Measurements from ENCODE around the gene TMC1.

DNA sequence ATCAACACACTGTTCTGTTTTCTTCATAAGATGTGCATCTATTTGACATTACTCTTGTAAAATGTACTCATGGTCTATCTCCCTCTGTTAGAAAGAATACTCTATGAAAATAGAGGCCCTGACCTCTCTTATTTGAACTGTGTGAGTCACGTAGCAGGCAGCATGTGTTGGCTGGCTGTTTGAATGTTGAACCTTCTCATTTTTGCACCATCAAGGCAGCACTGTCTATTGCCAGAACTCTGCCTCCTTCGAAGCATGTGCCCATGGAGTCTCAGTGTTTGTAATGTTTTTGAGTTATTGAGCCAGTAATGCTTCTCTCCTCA lies 287.0 kb downstream of the TMC1 start:
- TF ChIP-seq, protein P1, sequence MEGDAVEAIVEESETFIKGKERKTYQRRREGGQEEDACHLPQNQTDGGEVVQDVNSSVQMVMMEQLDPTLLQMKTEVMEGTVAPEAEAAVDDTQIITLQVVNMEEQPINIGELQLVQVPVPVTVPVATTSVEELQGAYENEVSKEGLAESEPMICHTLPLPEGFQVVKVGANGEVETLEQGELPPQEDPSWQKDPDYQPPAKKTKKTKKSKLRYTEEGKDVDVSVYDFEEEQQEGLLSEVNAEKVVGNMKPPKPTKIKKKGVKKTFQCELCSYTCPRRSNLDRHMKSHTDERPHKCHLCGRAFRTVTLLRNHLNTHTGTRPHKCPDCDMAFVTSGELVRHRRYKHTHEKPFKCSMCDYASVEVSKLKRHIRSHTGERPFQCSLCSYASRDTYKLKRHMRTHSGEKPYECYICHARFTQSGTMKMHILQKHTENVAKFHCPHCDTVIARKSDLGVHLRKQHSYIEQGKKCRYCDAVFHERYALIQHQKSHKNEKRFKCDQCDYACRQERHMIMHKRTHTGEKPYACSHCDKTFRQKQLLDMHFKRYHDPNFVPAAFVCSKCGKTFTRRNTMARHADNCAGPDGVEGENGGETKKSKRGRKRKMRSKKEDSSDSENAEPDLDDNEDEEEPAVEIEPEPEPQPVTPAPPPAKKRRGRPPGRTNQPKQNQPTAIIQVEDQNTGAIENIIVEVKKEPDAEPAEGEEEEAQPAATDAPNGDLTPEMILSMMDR (IDR thresholded peaks at IDR 0.05): no peak
- TF ChIP-seq POLR2A (IDR thresholded peaks at IDR 0.05): no peak

All from transverse colon (tissue), 3 donors.